CD4-positive, alpha-beta T cell (primary cell): ENCODE data around the gene RASD2. TPM values are rescaled to one million over a fixed set of nuclear protein-coding genes. Genes with fewer than 3 reads are reported as not detected.

Source experiments
- ATAC-seq: fragments of 200-7000 bp; cut with Tn5 transposase; one replicate; pipeline ENCODE4 v1.10.0; 2022; ENCODE audit warnings: mild to moderate bottlenecking; ENCODE audit not compliant: poor library complexity
- CTCF ChIA-PET: fragments of 350-600 bp; sonication (Branson Sonifier 250); formaldehyde crosslinking; loops from one replicate; lab custom pipeline; 2021; ENCODE audit warnings: antibody characterized with exemption, inconsistent platforms; lab: Charles Lee
- POLR2A ChIA-PET: fragments of 350-600 bp; sonication (Branson Sonifier 250); formaldehyde crosslinking; loops from one replicate; lab custom pipeline; 2021; ENCODE audit warnings: antibody characterized with exemption, inconsistent platforms; lab: Charles Lee
- DNase-seq, 14 experiments: peaks; one replicate each; pipeline ENCODE4 v3.0.0-alpha.2; 2013 to 2020; ENCODE audit warnings: mixed read lengths in 2 of 14
- H3K27ac ChIP-seq, 2 donors: one replicate each; pipeline versions ENCODE4 v1.5.1 to v1.7.0; 2013; ENCODE audit warnings: low read length in 2 of 2, low read depth in 1 of 2, mild to moderate bottlenecking in 1 of 2
- H3K27me3 ChIP-seq, 2 experiments: 1 replicate in 1 of 2; 2 replicates in 1 of 2; pipeline versions ENCODE4 v1.6.1 to v1.7.0; 2013; ENCODE audit warnings: low read length in 2 of 2, control low read depth in 1 of 2, mild to moderate bottlenecking in 1 of 2, moderate library complexity in 1 of 2; ENCODE audit not compliant: insufficient read depth in 2 of 2, control insufficient read depth in 1 of 2
- H3K36me3 ChIP-seq: one replicate; pipeline ENCODE4 v1.6.1; 2013; ENCODE audit warnings: low read length, control low read depth; ENCODE audit not compliant: insufficient read depth
- H3K4me1 ChIP-seq: one replicate; pipeline ENCODE4 v1.6.1; 2013; ENCODE audit warnings: low read length, control low read depth; ENCODE audit not compliant: insufficient read depth
- H3K4me3 ChIP-seq: one replicate; pipeline ENCODE4 v1.5.1; 2013; ENCODE audit warnings: mild to moderate bottlenecking, low read length, moderate library complexity
- H3K9me3 ChIP-seq, 2 experiments: 1 replicate in 1 of 2; 2 replicates in 1 of 2; pipeline versions ENCODE4 v1.6.1 to v1.7.0; 2013; ENCODE audit warnings: low read length in 2 of 2, mild to moderate bottlenecking in 2 of 2, control low read depth in 1 of 2, moderate library complexity in 1 of 2; ENCODE audit not compliant: control insufficient read depth in 1 of 2, insufficient read depth in 1 of 2
- H3K27ac Mint-ChIP-seq: one replicate; pipeline ENCODE4 v1.8.0; 2020; ENCODE audit warnings: mixed read lengths
- H3K27me3 Mint-ChIP-seq: one replicate; pipeline ENCODE4 v1.8.0; 2021; ENCODE audit warnings: mixed read lengths
- H3K36me3 Mint-ChIP-seq: one replicate; pipeline ENCODE4 v1.8.0; 2021; ENCODE audit warnings: low read depth, mixed read lengths
- H3K4me1 Mint-ChIP-seq: one replicate; pipeline ENCODE4 v1.8.0; 2021; ENCODE audit warnings: low read depth, mixed read lengths
- H3K4me3 Mint-ChIP-seq: one replicate; pipeline ENCODE4 v1.8.0; 2020; ENCODE audit warnings: mild to moderate bottlenecking, mixed read lengths
- H3K9me3 Mint-ChIP-seq: one replicate; pipeline ENCODE4 v1.8.0; 2020; ENCODE audit warnings: mixed read lengths
- CTCF ChIP-seq: fragments of 200-600 bp; IDR thresholded peaks from one replicate; pipeline ENCODE4 v1.8.0; 2022; ENCODE audit warnings: antibody characterized with exemption, mild to moderate bottlenecking
- intact Hi-C, 2 experiments: fragments of 100-400 bp; cut with DNase I in 1 of 2; cut with micrococcal nuclease in 1 of 2; formaldehyde crosslinking; loops; one replicate each; pipeline versions ENCODE4 v1.15.1 to v1.9.0; 2023 to 2025; cut with DNase I, micrococcal nuclease
- total RNA-seq, 174 experiments: library from RNA in 2 of 174; stranded (reverse) in 2 of 174; gene quantifications; one replicate each; pipeline ENCODE4 v1.2.3 and lab custom pipeline; 2021 to 2026

RASD2 gene
- total RNA-seq, 2 experiments from 2014 or later, result 1.4 to 1.6 TPM

- Mint-ChIP-seq H3K27ac (no peak overlapping the region), H3K4me3 (no peak overlapping the region)
- CTCF ChIA-PET, result no interaction called here
Observed at GRCh38 chr22:35597692-35598395, 57.2 kb downstream of the RASD2 start.

GRCh38 chr22:35598396-35598710 is 57.7 kb downstream of the RASD2 start:
- Mint-ChIP-seq H3K27me3 (no peaks in the 10 kb centered on the region), H3K4me3 (no peak overlapping the region), H3K9me3 (no peaks in the 10 kb centered on the region), H3K36me3 (no peaks in the 10 kb centered on the region), H3K27ac (no peak overlapping the region), H3K4me1 (no peaks in the 10 kb centered on the region)
- TF ChIP-seq CTCF, result no peak
- no peak for DNase-seq
- H3K9me3 ChIP-seq, result no peaks in the 10 kb centered on the region
- H3K4me3 ChIP-seq, result no peak overlapping the region
- no peak overlapping the region for H3K27ac ChIP-seq
- ChIA-PET POLR2A (interaction anchor here (0.6 kb wide), 1 partner anchor 65 kb away, joined by 3 read pairs; no protein-coding TSS in a partner anchor), CTCF (no interaction called here)
- no peaks in the 10 kb centered on the region for H3K36me3 ChIP-seq
- H3K27me3 ChIP-seq, result no peaks in the 10 kb centered on the region
- no peaks in the 10 kb centered on the region for H3K4me1 ChIP-seq
- intact Hi-C loops, result no loop called here
- ATAC-seq, result no peak

More at GRCh38 chr22:35597692-35598395, 57.2 kb downstream of the RASD2 start:
- Histone ChIP-seq H3K9me3 (no peaks in the 10 kb centered on the region), H3K27ac (no peak overlapping the region), H3K36me3 (no peaks in the 10 kb centered on the region), H3K4me3 (no peak overlapping the region), H3K4me1 (no peaks in the 10 kb centered on the region), H3K27me3 (no peaks in the 10 kb centered on the region)
- ATAC-seq (no peak), DNase-seq (no peak)
- POLR2A ChIA-PET, result no interaction called here
- Mint-ChIP-seq H3K36me3 (no peaks in the 10 kb centered on the region), H3K4me1 (no peaks in the 10 kb centered on the region), H3K27me3 (no peaks in the 10 kb centered on the region), H3K9me3 (no peaks in the 10 kb centered on the region)
- intact Hi-C loops, result loop anchor here in 1 of 2 experiments (2.0 kb wide), 1 partner anchor 315 kb away; no protein-coding TSS in a partner anchor
- no peak for TF ChIP-seq CTCF

GRCh38 chr22:35599364-35599763 is 58.7 kb downstream of the RASD2 start:
- Mint-ChIP-seq H3K36me3 (no peaks in the 10 kb centered on the region), H3K27me3 (no peaks in the 10 kb centered on the region), H3K9me3 (no peaks in the 10 kb centered on the region), H3K4me3 (no peak overlapping the region), H3K4me1 (no peaks in the 10 kb centered on the region), H3K27ac (no peak overlapping the region)
- no peaks in the 10 kb centered on the region for H3K27me3 ChIP-seq
- no peak overlapping the region for H3K4me3 ChIP-seq
- no peak overlapping the region for H3K27ac ChIP-seq
- intact Hi-C loops, result no loop called here
- ATAC-seq (no peak), DNase-seq (no peak)
- CTCF ChIA-PET, result no interaction called here
- H3K36me3 ChIP-seq, result no peaks in the 10 kb centered on the region
- no peak for TF ChIP-seq CTCF
- no peaks in the 10 kb centered on the region for H3K9me3 ChIP-seq
- POLR2A ChIA-PET, result no interaction called here
- no peaks in the 10 kb centered on the region for H3K4me1 ChIP-seq
